Limb (tissue), 2 donors: Measurements from ENCODE around the gene COMMD9.

ENCODE experiments used
- DNase-seq, 2 donors: peaks; one replicate each; pipeline ENCODE4 v3.0.0-alpha.2; 2016; ENCODE audit errors: extremely low spot score in 2 of 2

The COMMD9 gene

DNA sequence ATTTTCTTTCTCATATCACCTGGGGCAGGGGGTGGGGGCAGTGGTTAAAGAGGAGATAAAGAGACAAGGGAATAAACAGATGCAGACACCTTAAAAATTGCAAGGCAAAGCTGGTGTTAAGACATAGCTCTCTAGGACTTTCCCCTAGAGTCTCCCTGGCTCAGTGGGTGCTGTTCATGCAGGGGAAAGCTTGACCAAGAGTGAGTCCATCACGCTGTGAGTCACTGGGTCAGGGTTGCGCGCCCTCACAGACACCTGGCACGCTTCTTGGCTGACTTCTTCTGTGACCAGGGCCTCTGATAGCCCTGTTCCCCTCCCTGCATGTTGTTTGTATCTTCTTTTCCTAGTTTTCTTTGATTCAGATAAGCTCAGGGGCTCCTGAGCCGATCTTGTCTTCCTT is 31.9 kb downstream of the COMMD9 start:
- DNase-seq = no peak

GRCh38 chr11:36254713-36255112 is 34.5 kb downstream of the COMMD9 start:
- DNase-seq = no peak

DNA sequence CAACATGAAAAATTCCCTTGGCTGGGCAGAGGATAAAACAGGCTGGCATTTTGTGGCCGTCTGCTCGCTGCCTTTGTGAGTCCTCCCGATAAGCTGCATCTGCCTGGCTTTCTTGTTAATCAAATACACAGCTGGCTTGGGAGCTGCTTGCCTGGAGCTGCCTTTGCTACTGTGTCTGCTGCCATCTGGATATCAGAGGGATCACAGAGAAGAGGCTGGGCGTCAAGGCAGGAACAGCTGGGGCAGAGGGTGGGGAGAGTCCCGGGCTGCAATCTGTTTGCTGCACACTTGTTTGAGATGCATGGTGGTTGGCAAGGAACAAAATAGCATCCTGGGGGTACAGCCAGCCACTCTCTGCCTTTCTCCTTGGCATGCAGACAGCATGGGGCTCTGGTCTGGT is 36.0 kb downstream of the COMMD9 start:
- DNase-seq = peak; percentile 71 to 72

GRCh38 chr11:36251823-36252222 is 37.4 kb downstream of the COMMD9 start:
- no peak for DNase-seq

DNA sequence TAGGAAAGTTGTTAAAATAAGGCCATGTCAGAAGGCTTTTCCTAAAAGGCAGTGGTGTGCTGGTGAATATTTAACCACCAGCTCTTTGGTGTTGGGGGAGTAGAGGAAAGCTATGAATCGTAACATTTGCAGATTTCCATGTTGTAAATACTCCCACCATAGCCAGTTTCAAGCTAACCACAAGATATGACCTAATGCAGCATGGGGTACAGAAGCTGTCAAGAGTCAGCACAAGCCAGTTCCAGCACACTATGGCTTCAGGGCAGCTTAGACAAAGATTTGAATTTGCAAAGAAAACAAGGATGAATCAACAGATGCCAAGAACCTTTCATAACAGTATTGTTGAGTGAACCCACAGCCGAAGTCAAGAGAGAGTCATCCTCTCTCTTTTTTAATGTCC is 40.0 kb downstream of the COMMD9 start:
- no peak for DNase-seq

DNA sequence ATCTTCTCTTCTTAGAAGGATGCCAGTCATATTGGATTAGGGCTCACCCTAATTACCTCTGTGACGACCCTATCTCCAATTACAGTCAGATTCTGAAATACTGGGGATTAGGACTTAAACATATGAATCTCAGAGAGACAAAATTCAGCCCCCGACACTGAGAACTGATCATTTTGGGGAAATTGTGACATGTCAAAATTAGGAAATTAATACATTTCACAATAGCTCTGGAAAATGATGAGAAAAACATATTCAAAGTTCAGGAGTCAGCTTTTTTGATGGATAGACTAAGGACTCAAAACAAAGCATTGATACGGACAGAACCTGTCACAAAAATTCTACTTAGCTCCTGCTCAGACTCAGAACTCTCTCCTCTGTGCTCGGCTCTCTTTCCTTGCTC is 40.8 kb downstream of the COMMD9 start:
- no peak for DNase-seq

DNA sequence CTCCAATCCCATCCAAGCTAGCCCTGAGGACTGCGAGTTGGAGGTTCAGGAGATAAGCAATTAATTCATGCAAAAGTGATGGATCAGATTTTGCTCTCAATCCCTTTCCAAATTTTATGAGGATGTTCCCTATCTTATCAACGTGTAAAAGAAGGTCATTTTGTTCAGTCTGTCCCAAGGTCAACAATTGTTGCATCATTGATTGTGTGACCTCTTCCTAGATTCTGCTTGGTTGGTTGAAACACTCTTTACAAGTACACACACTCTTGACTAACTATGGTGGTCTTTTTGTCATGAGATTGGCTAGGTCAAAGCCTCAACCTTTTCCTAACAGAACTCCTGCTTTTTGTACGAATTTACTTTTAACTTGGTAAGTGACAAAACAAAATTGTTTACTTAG is 41.7 kb downstream of the COMMD9 start:
- DNase-seq = no peak

DNA sequence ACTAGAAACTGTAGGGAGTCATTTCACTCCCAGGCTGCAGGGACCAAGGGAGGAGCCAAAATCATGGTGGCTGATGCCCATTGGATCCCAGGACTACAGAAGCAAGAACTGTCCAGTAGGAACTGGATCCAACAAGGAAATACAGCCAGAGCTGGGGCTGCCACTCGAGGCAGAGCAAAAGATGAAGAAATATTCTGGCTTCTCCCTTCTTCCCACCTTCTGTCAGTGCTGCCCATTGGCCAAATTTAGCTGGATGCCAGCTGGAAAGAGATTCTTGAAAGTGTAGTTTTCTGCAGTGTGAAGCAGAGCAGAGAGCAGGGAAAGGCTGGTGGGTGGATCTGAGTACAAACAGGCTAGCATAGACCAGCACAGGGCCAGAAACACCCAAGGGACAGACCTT is 45.6 kb downstream of the COMMD9 start:
- no peak for DNase-seq

DNA sequence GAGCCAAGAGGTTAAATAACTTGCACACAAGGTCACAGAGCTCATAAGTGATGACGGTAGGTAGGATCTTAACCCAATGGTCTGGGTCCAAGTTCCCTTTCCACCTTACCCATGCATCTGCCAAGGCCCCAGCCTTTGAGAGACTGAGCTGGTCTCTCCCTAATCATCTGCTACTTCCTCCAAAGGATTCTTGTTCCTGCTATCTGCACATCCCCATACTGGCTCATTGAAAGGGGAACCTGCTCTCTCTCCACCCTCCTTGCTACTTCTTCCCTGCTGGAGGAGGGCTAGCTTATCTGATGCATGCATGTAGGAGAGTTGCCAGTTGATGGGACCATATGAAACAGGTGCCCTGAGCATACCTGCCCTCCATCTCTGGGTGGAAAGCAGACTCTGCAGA is 47.7 kb downstream of the COMMD9 start:
- DNase-seq = no peak

DNA sequence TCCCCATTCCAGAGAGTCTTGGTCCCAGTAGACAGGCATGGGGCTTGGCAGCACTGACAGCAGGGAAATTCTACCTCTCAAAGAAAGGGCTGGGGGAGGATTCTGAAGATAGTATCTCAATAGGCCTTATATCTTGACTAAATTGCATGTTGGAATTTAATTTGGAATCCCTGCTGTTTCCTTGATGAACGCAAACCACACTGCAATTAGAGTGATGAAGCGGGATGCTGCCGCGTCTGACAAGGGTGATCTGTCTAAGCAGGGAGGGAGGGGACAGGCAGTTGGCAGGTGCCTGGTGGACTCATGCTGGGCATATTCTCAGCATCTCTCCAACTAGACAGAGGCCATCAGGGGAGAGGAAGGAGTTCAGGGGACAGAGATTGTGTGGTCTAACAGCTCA is 48.4 kb downstream of the COMMD9 start:
- DNase-seq = no peak

GRCh38 chr11:36240173-36240572 is 49.1 kb downstream of the COMMD9 start:
- DNase-seq = no peak

DNA sequence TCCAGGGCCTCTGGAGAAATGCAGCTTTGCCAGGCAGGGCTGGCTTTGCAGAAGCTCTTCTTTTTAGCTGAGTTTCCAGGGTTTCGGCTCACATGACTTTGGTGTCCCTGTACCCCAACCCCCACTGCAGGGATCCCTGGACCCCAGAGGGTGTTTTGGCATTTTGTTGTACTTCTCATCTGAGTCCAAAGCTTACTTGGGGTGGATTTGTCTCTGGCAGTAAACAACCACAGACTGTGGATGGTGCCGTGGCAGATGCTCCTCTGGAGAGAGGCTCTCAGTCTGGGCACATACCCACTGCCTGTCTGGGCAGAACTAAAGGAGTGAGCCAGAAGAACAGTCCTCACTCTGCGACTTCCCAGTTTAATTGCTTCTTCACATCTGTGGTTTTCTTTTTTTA is 49.6 kb downstream of the COMMD9 start:
- DNase-seq = no peak

DNA sequence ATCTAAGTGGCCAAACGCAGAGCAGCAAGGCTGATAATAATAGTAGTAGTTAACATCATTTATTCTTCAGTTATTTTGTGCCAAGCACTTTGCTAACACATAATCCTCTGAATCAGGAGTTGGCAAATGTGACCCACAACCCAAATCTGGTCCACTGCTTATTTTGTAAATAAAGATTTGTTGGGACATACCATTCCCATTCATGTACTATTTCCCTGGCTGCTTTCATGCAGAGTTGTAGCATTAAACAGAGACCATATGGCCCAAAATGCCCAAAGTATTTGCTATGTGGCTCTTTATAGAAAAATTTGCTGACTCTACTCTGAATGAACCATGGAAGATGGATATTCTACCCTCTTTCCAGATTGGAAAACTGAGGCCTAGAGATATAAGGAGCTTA is 50.3 kb downstream of the COMMD9 start:
- DNase-seq = no peak

DNA sequence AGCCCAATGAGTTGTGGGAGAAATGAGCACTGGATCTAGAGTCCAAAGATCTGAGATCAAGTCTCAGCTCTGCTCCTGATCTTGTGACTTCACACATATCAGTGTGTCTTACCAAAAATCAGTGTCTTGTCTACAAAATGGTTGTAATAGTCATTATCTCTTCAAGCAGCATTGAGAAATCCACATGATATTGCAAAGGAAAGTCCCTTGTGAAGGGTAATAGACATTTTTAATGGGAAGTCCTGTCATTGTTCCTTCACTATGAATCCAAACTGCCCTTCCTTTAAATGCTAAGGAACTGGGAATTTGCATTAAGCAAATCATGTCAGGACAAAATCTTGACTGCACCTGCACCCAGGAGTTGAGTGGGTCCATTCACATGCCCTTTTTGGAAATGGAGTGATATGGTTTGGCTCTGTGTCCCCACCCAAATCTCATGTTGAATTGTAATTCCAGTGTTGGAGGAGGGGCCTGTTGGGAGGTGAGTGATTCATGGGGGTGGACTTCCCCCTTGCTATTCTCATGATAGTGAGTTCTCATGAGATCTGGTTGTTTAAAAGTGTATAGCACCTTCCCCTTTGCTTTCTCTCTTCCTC is 51.1 kb downstream of the COMMD9 start:
- no peak for DNase-seq

DNA sequence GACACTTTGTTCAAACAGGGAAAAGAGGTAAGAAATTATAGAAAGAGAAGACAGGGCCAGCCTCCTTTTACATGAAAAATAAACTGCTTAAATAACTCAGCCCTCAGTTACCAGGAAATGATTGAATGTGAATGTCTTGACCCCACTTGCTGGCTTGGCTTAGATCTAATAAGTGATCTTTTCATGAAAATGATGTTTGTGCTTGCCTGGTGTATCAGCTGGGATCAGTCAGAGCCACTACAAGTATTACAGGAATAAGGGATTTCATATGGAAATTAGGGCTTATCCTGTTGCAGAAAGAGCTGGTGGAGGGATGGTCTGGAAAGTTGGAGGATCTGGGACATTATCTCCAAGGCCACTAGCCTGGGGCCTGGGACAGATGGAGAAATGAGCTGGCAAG is 51.8 kb downstream of the COMMD9 start:
- DNase-seq = no peak

- no peak for DNase-seq
Observed at GRCh38 chr11:36235750-36236149, 53.5 kb downstream of the COMMD9 start.

DNA sequence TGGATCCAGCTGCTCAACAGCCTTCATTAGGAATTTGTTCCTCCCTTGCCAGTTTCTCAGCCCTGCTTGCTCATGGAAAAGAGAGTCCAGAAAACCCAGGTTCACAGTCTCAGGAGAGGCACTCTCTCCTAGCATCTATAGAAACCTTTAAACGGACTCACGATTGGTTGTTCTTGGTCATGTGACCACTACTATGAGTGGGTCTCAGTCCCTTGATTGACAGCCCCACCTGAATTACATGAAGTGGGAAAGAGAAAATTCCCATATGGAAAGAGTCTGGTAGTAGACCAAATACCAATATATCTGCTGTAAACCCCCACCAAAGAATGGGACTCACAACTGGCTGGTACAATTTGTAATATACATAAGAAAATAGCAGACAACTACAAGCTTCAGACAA is 54.4 kb downstream of the COMMD9 start:
- no peak for DNase-seq

GRCh38 chr11:36233204-36233603 is 56.0 kb downstream of the COMMD9 start:
- no peak for DNase-seq

GRCh38 chr11:36230779-36231699 is 58.2 kb downstream of the COMMD9 start:
- DNase-seq = peak in 1 of 2 donors; percentile 3

DNA sequence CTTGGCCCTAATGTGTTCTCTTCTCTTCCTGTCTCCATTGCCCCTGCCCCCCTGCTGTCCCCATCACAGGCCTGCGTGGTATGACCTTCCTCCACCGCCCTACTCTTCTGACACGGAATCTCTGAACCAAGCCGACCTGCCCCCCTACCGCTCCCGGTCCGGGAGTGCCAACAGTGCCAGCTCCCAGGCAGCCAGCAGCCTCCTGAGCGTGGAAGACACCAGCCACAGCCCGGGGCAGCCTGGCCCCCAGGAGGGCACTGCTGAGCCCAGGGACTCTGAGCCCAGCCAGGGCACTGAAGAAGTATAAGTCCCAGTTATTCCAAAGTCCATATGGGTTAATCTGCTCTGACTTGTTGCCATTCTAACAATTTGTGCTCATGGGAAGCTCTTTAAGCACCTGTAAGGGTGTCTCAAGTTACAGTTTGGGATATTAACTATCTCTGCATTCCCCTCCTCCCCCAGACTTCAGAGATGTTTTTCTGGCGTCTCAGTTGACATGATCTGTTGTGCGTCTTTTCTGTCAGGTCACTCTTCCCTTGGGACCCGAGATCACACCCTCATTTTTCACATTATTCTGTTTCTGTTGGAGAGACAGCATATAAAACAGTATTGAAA is 60.0 kb downstream of the COMMD9 start:
- DNase-seq = no peak

DNA sequence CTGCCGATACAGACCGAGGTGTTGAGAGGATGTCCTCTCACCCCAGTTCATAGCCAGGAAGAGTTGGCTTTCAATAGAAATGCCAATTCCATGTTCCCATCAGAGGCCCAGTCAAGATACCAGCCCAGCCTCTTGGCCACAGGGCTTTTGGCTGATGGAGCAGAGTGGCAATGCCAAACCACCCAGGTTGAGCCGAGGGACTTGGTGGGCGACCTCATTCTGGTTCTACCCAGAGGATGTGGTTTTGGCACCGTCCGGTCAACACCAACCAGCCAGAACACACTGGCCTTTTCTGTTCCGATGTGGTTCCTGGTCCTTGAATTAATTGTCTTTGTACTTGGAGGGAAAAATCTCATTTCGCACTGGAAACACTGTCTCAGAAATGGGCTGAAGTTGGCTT is 60.5 kb downstream of the COMMD9 start:
- no peak for DNase-seq

GRCh38 chr11:36227044-36227443 is 62.2 kb downstream of the COMMD9 start:
- DNase-seq = no peak
